WTC11 (cell line): Measurements from ENCODE around the gene TMEM108.

Experiments
- ESRRA ChIP-seq: sonication (generic); formaldehyde crosslinking; IDR thresholded peaks from 2 replicates; pipeline ENCODE4 v1.8.1; 2022; ENCODE audit warnings: mild to moderate bottlenecking, missing genetic modification reagents, borderline replicate concordance
- ETV6 ChIP-seq: sonication (generic); formaldehyde crosslinking; IDR thresholded peaks from 2 replicates; pipeline ENCODE4 v1.8.1; 2022; ENCODE audit warnings: mild to moderate bottlenecking, missing genetic modification reagents
- TF ChIP-seq, protein P1 (sequence below): fragments of 200-600 bp; IDR thresholded peaks from 2 replicates; pipeline ENCODE4 v1.8.0; 2022; ENCODE audit warnings: antibody characterized with exemption

GRCh38 chr3:133092681-133093080 is 54.5 kb downstream of the TMEM108 start:
- TF ChIP-seq, protein P1, sequence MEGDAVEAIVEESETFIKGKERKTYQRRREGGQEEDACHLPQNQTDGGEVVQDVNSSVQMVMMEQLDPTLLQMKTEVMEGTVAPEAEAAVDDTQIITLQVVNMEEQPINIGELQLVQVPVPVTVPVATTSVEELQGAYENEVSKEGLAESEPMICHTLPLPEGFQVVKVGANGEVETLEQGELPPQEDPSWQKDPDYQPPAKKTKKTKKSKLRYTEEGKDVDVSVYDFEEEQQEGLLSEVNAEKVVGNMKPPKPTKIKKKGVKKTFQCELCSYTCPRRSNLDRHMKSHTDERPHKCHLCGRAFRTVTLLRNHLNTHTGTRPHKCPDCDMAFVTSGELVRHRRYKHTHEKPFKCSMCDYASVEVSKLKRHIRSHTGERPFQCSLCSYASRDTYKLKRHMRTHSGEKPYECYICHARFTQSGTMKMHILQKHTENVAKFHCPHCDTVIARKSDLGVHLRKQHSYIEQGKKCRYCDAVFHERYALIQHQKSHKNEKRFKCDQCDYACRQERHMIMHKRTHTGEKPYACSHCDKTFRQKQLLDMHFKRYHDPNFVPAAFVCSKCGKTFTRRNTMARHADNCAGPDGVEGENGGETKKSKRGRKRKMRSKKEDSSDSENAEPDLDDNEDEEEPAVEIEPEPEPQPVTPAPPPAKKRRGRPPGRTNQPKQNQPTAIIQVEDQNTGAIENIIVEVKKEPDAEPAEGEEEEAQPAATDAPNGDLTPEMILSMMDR = no peak
- TF ChIP-seq ESRRA (no peak), ETV6 (CRISPR knock-in tag) (no peak)
